ENCODE measurements around the gene PROC. TPM values are rescaled to one million over a fixed set of nuclear protein-coding genes. Genes with fewer than 3 reads are reported as not detected.

PROC gene
- total RNA-seq, 2 experiments from 2014 or later = not detected

- H3K27ac Mint-ChIP-seq = no peak overlapping the region
- H3K4me3 Mint-ChIP-seq = no peak overlapping the region
- no peak for DNase-seq
- peaks cover 26% of the 10 kb centered on the region for H3K4me1 Mint-ChIP-seq
- no peaks in the 10 kb centered on the region for H3K9me3 Mint-ChIP-seq (ENCODE audit: low read depth)
- no peaks in the 10 kb centered on the region for H3K36me3 Mint-ChIP-seq (ENCODE audit: low read depth)
- H3K27me3 Mint-ChIP-seq = peaks cover 4% of the 10 kb centered on the region
- CTCF ChIA-PET = no interaction called here
- ATAC-seq = no peak
- POLR2A ChIA-PET = interaction anchor here (1.4 kb wide), 1 partner anchor 9 kb away, joined by 3 read pairs; no protein-coding TSS in a partner anchor
- intact Hi-C loops (cut with DNase I, micrococcal nuclease) = loop anchor here in 1 of 2 experiments (1.0 kb wide), 1 partner anchor 9 kb away; no protein-coding TSS in a partner anchor
Measured at GRCh38 chr2:127397568-127398238, 20.5 kb upstream of the PROC start.

DNA sequence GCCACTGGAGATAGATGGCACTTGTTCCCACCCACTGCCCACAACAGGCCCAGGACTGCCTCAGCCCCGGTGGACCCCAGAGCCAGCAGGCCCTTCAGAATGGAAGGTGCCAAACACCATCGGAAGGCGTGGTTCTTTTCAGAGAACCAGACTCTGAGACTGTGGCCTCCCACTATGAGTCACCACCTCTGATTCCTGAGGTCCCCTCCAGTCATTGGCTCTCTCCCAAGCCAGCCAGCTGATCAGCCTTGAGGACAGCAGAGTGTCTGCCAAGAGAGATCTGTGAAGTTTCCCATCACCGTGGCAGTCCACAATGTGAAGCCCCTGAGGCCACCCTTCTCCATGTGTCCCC lies 20.0 kb upstream of the PROC start:
- ChIA-PET CTCF (interaction anchor here (1.0 kb wide), 1 partner anchor 9 kb away, joined by 5 read pairs; no protein-coding TSS in a partner anchor), POLR2A (interaction anchor here (1.4 kb wide), 1 partner anchor 9 kb away, joined by 3 read pairs; no protein-coding TSS in a partner anchor)
- Mint-ChIP-seq H3K27me3 (peaks cover 4% of the 10 kb centered on the region), H3K4me3 (no peak overlapping the region), H3K27ac (no peak overlapping the region), H3K4me1 (peaks cover 20% of the 10 kb centered on the region), H3K9me3 (ENCODE audit: low read depth) (no peaks in the 10 kb centered on the region), H3K36me3 (ENCODE audit: low read depth) (no peaks in the 10 kb centered on the region)
- intact Hi-C loops (cut with DNase I, micrococcal nuclease) = loop anchor here in 1 of 2 experiments (1.0 kb wide), 1 partner anchor 10 kb away; no protein-coding TSS in a partner anchor
- peak; percentile 75 for ATAC-seq
- DNase-seq = peak; percentile 76

- no peak for ATAC-seq
- Mint-ChIP-seq H3K9me3 (ENCODE audit: low read depth) (no peaks in the 10 kb centered on the region), H3K4me1 (peaks cover 20% of the 10 kb centered on the region), H3K27ac (no peak overlapping the region), H3K27me3 (peaks cover 7% of the 10 kb centered on the region), H3K4me3 (no peak overlapping the region), H3K36me3 (ENCODE audit: low read depth) (no peaks in the 10 kb centered on the region)
- no peak for DNase-seq
- POLR2A ChIA-PET = no interaction called here
- intact Hi-C loops (cut with DNase I, micrococcal nuclease) = no loop called here
- CTCF ChIA-PET = interaction anchor here (0.6 to 1.2 kb wide), 4 partner anchors 11 to 25 kb away, joined by 3 to 9 read pairs (median 3); no protein-coding TSS in a partner anchor
Measured at GRCh38 chr2:127400533-127400896, 17.7 kb upstream of the PROC start.

DNA sequence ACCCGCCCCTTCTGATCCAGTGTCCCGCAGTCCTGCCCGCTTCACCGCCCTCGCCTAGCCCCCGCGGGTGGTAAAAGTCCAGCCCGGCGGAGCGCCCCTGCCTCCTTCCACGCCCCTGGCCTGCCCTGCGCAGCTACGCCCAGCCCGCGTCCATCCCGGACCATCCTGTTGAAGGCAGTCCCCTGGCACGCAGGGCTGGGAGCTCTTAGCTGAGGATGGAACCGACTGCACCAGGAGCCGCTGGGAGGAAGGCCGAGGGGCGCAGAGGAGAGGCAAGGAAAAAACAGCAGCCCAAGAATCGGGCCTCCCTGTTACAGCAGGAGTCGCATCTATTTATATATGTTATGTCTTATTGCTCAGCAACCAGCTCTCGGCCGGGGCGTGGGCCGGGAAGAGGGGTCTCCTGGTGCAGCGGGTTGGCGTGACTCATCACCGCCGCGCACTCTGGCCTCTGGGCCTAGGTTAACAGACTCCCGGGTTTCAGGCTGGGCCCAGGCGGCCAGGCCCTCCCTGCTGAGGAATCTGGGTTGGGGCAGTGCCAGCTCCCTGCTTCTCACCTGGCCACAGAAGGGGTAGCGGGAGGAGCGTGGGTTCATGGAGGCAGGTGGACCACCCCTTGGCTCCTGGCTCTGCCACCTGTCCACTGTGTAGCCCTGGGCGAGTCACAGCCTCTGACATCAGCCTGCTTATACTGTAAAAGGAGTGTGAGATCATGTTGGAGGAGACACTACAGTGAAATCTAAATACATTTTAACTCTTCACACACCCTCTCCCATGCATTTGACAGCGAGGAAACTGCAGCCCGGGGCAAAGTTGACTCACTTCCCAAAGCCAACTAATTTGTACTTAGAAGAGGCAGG lies 17.1 kb upstream of the PROC start:
- peaks cover 7% of the 10 kb centered on the region for H3K27me3 Mint-ChIP-seq

GRCh38 chr2:127401757-127402695 lies 16.2 kb upstream of the PROC start:
- Mint-ChIP-seq H3K27ac (no peak overlapping the region), H3K36me3 (ENCODE audit: low read depth) (no peaks in the 10 kb centered on the region), H3K4me3 (no peak overlapping the region), H3K4me1 (peaks cover 20% of the 10 kb centered on the region), H3K9me3 (ENCODE audit: low read depth) (no peaks in the 10 kb centered on the region), H3K27me3 (peaks cover 7% of the 10 kb centered on the region)
- peak; percentile 76 for ATAC-seq
- no peak for DNase-seq
- ChIA-PET CTCF (interaction anchor here (0.8 to 1.7 kb wide), 3 partner anchors 9 to 242 kb away, joined by 4 to 5 read pairs (median 4); no protein-coding TSS in a partner anchor), POLR2A (interaction anchor here (0.6 to 1.2 kb wide), 3 partner anchors 9 to 560 kb away, joined by 3 to 4 read pairs (median 3); no protein-coding TSS in a partner anchor)
- intact Hi-C loops (cut with DNase I, micrococcal nuclease) = no loop called here

More for the DNA sequence above, 17.1 kb upstream of the PROC start:
- H3K4me3 Mint-ChIP-seq = no peak overlapping the region
- POLR2A ChIA-PET = interaction anchor here (0.6 to 1.2 kb wide), 3 partner anchors 10 to 559 kb away, joined by 3 to 4 read pairs (median 3); no protein-coding TSS in a partner anchor
- ATAC-seq = peak; percentile 70
- DNase-seq = peak; percentile 66
- H3K9me3 Mint-ChIP-seq (ENCODE audit: low read depth) = no peaks in the 10 kb centered on the region
- H3K4me1 Mint-ChIP-seq = peaks cover 20% of the 10 kb centered on the region
- intact Hi-C loops (cut with DNase I, micrococcal nuclease) = no loop called here
- no peak overlapping the region for H3K27ac Mint-ChIP-seq
- H3K36me3 Mint-ChIP-seq (ENCODE audit: low read depth) = no peaks in the 10 kb centered on the region
- CTCF ChIA-PET = interaction anchor here (0.6 to 1.7 kb wide), 4 partner anchors 12 to 26 kb away, joined by 3 to 5 read pairs (median 3); no protein-coding TSS in a partner anchor

DNA sequence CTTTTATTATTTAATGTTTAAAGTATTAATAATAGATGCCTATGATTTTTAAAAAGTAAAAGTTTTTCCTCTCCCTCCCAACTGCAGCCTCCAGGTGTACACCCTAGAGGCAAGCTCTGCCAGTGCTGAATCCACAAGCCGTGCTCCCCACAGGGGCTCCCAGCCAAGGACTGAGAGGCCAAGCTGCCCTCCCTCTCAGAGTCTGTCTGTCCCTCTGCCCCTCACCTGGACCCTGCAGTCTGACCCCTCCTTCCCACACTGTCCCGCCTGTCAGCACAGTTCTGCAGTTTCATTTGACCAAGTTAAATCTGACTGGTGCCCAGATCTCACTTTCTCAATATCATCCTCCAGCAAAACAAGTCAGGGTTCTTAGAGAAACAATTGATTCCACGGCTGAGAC lies 14.8 kb upstream of the PROC start:
- ATAC-seq = no peak
- H3K4me3 Mint-ChIP-seq = no peak overlapping the region
- no peak for DNase-seq
- no peaks in the 10 kb centered on the region for H3K9me3 Mint-ChIP-seq (ENCODE audit: low read depth)
- CTCF ChIA-PET = no interaction called here
- intact Hi-C loops (cut with DNase I, micrococcal nuclease) = no loop called here
- POLR2A ChIA-PET = no interaction called here
- no peak overlapping the region for H3K27ac Mint-ChIP-seq
- H3K27me3 Mint-ChIP-seq = peaks cover 5% of the 10 kb centered on the region
- no peaks in the 10 kb centered on the region for H3K36me3 Mint-ChIP-seq (ENCODE audit: low read depth)
- H3K4me1 Mint-ChIP-seq = peaks cover 19% of the 10 kb centered on the region

- DNase-seq = no peak
- Mint-ChIP-seq H3K27me3 (peaks cover 3% of the 10 kb centered on the region), H3K4me3 (no peak overlapping the region), H3K9me3 (ENCODE audit: low read depth) (no peaks in the 10 kb centered on the region), H3K4me1 (peaks cover 22% of the 10 kb centered on the region), H3K36me3 (ENCODE audit: low read depth) (no peaks in the 10 kb centered on the region), H3K27ac (no peak overlapping the region)
- intact Hi-C loops (cut with DNase I, micrococcal nuclease) = loop anchor here in 1 of 2 experiments (5.0 kb wide), 1 partner anchor 322 kb away; no protein-coding TSS in a partner anchor
- POLR2A ChIA-PET = interaction anchor here (0.7 kb wide), 1 partner anchor 10 kb away, joined by 3 read pairs; no protein-coding TSS in a partner anchor
- CTCF ChIA-PET = no interaction called here
- ATAC-seq = no peak
Measured at GRCh38 chr2:127404466-127405254, 13.6 kb upstream of the PROC start.

- Mint-ChIP-seq H3K4me1 (peaks cover 26% of the 10 kb centered on the region), H3K9me3 (ENCODE audit: low read depth) (no peaks in the 10 kb centered on the region), H3K27me3 (peaks cover 3% of the 10 kb centered on the region), H3K36me3 (ENCODE audit: low read depth) (no peaks in the 10 kb centered on the region), H3K4me3 (no peak overlapping the region), H3K27ac (no peak overlapping the region)
- intact Hi-C loops (cut with DNase I, micrococcal nuclease) = loop anchor here in 1 of 2 experiments (5.0 kb wide), 1 partner anchor 323 kb away; no protein-coding TSS in a partner anchor
- DNase-seq (no peak), ATAC-seq (no peak)
- ChIA-PET CTCF (interaction anchor here (0.8 kb wide), 1 partner anchor 337 kb away, joined by 5 read pairs; no protein-coding TSS in a partner anchor), POLR2A (interaction anchor here (0.7 kb wide), 1 partner anchor 10 kb away, joined by 3 read pairs; no protein-coding TSS in a partner anchor)
Measured at GRCh38 chr2:127405255-127405610, 13.0 kb upstream of the PROC start.

DNA sequence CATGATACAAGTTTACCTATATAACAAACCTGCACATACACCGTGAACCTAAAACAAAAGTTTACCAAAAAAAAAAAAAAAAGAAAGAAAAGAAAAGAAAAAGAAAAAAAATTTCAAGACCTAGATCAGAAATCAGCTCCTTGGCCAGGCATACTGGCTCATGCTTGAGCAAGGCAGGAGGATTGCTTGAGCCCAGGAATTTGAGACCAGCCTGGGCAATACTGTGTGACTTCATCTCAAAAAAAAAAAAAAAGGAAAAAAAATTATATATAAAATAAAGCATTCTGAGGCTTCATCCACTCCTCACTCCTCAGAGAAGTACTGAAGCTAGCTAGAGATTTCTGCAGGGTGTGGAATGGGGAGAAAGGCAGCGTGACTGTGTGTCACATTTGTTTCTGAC lies 11.8 kb upstream of the PROC start:
- H3K36me3 Mint-ChIP-seq (ENCODE audit: low read depth) = no peaks in the 10 kb centered on the region
- ATAC-seq (no peak), DNase-seq (no peak)
- peaks cover 3% of the 10 kb centered on the region for H3K27me3 Mint-ChIP-seq
- no peak overlapping the region for H3K4me3 Mint-ChIP-seq
- H3K9me3 Mint-ChIP-seq (ENCODE audit: low read depth) = no peaks in the 10 kb centered on the region
- H3K27ac Mint-ChIP-seq = no peak overlapping the region
- intact Hi-C loops (cut with DNase I, micrococcal nuclease) = loop anchor here in 1 of 2 experiments (5.0 kb wide), 1 partner anchor 324 kb away; no protein-coding TSS in a partner anchor
- H3K4me1 Mint-ChIP-seq = peaks cover 35% of the 10 kb centered on the region
- POLR2A ChIA-PET = no interaction called here
- CTCF ChIA-PET = interaction anchor here (1.0 to 1.1 kb wide), 2 partner anchors 10 to 51 kb away, joined by 3 read pairs; no protein-coding TSS in a partner anchor

GRCh38 chr2:127407091-127407490 lies 11.1 kb upstream of the PROC start:
- Mint-ChIP-seq H3K27ac (no peak overlapping the region), H3K4me3 (no peak overlapping the region), H3K36me3 (ENCODE audit: low read depth) (no peaks in the 10 kb centered on the region), H3K27me3 (peaks cover 6% of the 10 kb centered on the region), H3K9me3 (ENCODE audit: low read depth) (no peaks in the 10 kb centered on the region), H3K4me1 (peaks cover 35% of the 10 kb centered on the region)
- intact Hi-C loops (cut with DNase I, micrococcal nuclease) = loop anchor here in 1 of 2 experiments (5.0 kb wide), 1 partner anchor 325 kb away; no protein-coding TSS in a partner anchor
- ChIA-PET CTCF (interaction anchor here (0.6 to 1.1 kb wide), 3 partner anchors 9 to 380 kb away, joined by 3 read pairs; no protein-coding TSS in a partner anchor), POLR2A (no interaction called here)
- ATAC-seq = no peak
- no peak for DNase-seq

Data from activated CD4-positive, alpha-beta T cell treated with anti-CD3 and anti-CD28 coated beads for 36 hours (primary cell).